ENCODE measurements around the gene TACC2. TPM values are rescaled to one million over a fixed set of nuclear protein-coding genes. Genes with fewer than 3 reads are reported as not detected.

TACC2 gene
- total RNA-seq, 4 donors from 2014 or later = 11.5 to 73.0 (median 14.5) TPM

GRCh38 chr10:122112625-122113160 lies 123.7 kb downstream of the TACC2 start:
- H3K9me3 ChIP-seq = no peaks in the 10 kb centered on the region
- H3K27me3 ChIP-seq = no peaks in the 10 kb centered on the region
- peaks cover 6 to 7% of the 10 kb centered on the region in 2 donors for H3K4me1 ChIP-seq
- TF ChIP-seq CTCF (IDR thresholded peaks at IDR 0.05) = peak; percentile 36 to 95 (median 73)
- peak; percentile 49 to 83 for TF ChIP-seq POLR2A (IDR thresholded peaks at IDR 0.05)
- H3K4me3 ChIP-seq = peak overlapping the region; percentile 64 to 82
- intact Hi-C loops (cut with DNase I; ENCODE audit: low total_unique reads) = loop anchor here (5.0 kb wide), 1 partner anchor 60 kb away; no protein-coding TSS in a partner anchor
- DNase-seq = peak; percentile 88 to 90
- peak overlapping the region; percentile 98 to 99 for H3K27ac ChIP-seq
- H3K36me3 ChIP-seq = no peaks in the 10 kb centered on the region

- peak; percentile 90 to 92 for TF ChIP-seq POLR2A (IDR thresholded peaks at IDR 0.05)
- TF ChIP-seq CTCF (IDR thresholded peaks at IDR 0.05) = peak in 2 of 4 experiments; percentile 42 to 59
- no peaks in the 10 kb centered on the region for H3K36me3 ChIP-seq
- no peaks in the 10 kb centered on the region for H3K27me3 ChIP-seq
- H3K9me3 ChIP-seq = no peaks in the 10 kb centered on the region
- peak overlapping the region; percentile 64 to 82 for H3K4me3 ChIP-seq
- intact Hi-C loops (cut with DNase I; ENCODE audit: low total_unique reads) = loop anchor here (5.0 kb wide), 1 partner anchor 61 kb away; no protein-coding TSS in a partner anchor
- peak overlapping the region; percentile 98 to 99 for H3K27ac ChIP-seq
- peaks cover 6 to 7% of the 10 kb centered on the region in 2 donors for H3K4me1 ChIP-seq
- peak; percentile 80 to 84 for DNase-seq
Observed at GRCh38 chr10:122113161-122113944, 124.4 kb downstream of the TACC2 start.

- Histone ChIP-seq H3K36me3 (no peaks in the 10 kb centered on the region), H3K9me3 (no peaks in the 10 kb centered on the region), H3K4me1 (peaks cover 6 to 7% of the 10 kb centered on the region in 2 donors), H3K4me3 (peak overlapping the region; percentile 64 to 82), H3K27me3 (no peaks in the 10 kb centered on the region), H3K27ac (peak overlapping the region; percentile 98 to 99)
- TF ChIP-seq POLR2A (IDR thresholded peaks at IDR 0.05) (no peak), CTCF (IDR thresholded peaks at IDR 0.05) (no peak)
- peak in 1 of 2 donors; percentile 49 for DNase-seq
- intact Hi-C loops (cut with DNase I; ENCODE audit: low total_unique reads) = loop anchor here (5.0 kb wide), 1 partner anchor 62 kb away; no protein-coding TSS in a partner anchor
Observed at GRCh38 chr10:122113945-122114747, 125.2 kb downstream of the TACC2 start.

GRCh38 chr10:122115874-122116273 lies 126.9 kb downstream of the TACC2 start:
- Histone ChIP-seq H3K4me3 (no peak overlapping the region), H3K9me3 (no peaks in the 10 kb centered on the region), H3K4me1 (peaks cover 6 to 7% of the 10 kb centered on the region in 2 donors), H3K27ac (peak overlapping the region in 1 of 2 donors; percentile 12), H3K27me3 (no peaks in the 10 kb centered on the region), H3K36me3 (no peaks in the 10 kb centered on the region)
- DNase-seq = no peak
- TF ChIP-seq POLR2A (IDR thresholded peaks at IDR 0.05) (no peak), CTCF (IDR thresholded peaks at IDR 0.05) (no peak)
- intact Hi-C loops (cut with DNase I; ENCODE audit: low total_unique reads) = no loop called here
